Measurements from ENCODE around the gene DSC2.
"Not testable (repeated sequence)": the region's sequence is repeated elsewhere in the genome, so short reads cannot be mapped to it uniquely, and the experiment has no call there.

- TF ChIP-seq CTCF (IDR thresholded peaks at IDR 0.05); ZFX (IDR thresholded peaks at IDR 0.05; ENCODE audit: borderline replicate concordance): not testable (repeated sequence)
Measured at GRCh38 chr18:31037686-31038085, 64.5 kb downstream of the DSC2 start.
